ENCODE data around the gene C3orf80.

DNA sequence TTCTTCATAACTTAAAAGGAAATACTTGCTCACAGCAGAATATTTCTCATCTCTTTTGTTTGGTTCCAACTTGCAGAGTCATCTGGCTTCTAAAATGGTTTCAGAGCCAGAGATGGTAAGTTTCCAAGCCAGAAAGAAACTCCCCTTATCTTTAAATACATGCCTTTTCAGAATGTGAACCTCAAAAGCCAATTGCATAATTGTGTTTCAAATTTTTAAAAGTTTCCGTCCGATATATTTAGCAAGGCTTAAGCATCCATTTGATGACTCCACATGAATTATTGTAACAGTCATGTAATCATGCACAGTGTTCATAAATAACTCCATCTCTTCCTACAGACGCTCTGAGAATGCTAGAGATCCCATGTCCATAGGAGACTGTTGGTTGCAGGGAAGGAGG is 40.6 kb upstream of the C3orf80 start:
- TF ChIP-seq, protein P1, sequence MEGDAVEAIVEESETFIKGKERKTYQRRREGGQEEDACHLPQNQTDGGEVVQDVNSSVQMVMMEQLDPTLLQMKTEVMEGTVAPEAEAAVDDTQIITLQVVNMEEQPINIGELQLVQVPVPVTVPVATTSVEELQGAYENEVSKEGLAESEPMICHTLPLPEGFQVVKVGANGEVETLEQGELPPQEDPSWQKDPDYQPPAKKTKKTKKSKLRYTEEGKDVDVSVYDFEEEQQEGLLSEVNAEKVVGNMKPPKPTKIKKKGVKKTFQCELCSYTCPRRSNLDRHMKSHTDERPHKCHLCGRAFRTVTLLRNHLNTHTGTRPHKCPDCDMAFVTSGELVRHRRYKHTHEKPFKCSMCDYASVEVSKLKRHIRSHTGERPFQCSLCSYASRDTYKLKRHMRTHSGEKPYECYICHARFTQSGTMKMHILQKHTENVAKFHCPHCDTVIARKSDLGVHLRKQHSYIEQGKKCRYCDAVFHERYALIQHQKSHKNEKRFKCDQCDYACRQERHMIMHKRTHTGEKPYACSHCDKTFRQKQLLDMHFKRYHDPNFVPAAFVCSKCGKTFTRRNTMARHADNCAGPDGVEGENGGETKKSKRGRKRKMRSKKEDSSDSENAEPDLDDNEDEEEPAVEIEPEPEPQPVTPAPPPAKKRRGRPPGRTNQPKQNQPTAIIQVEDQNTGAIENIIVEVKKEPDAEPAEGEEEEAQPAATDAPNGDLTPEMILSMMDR (conservative IDR thresholded peaks at IDR 0.05; ENCODE audit: low read depth, low read length) = no peak
- TF ChIP-seq EZH2phosphoT487 (IDR thresholded peaks at IDR 0.05; ENCODE audit: borderline replicate concordance, low read length) = no peak
